HEK293T (cell line): ENCODE data around the gene TNRC18.

Source experiments
- BHLHE40 ChIP-seq: fragments of 450-650 bp; IDR thresholded peaks from 2 replicates; pipeline ENCODE4 v1.6.1; 2016; ENCODE audit warnings: mild to moderate bottlenecking, moderate library complexity, borderline replicate concordance
- LEF1 ChIP-seq: fragments of 450-650 bp; IDR thresholded peaks from 2 replicates; pipeline ENCODE4 v1.6.1; 2017; ENCODE audit warnings: mild to moderate bottlenecking, borderline replicate concordance

- TF ChIP-seq BHLHE40 = no peak
- no peak for TF ChIP-seq LEF1
Observed at GRCh38 chr7:5361446-5362127, 62.0 kb downstream of the TNRC18 start.
